Adrenal gland (tissue), 12 donors: ENCODE measurements around the gene MAST4. TPM values are rescaled to one million over a fixed set of nuclear protein-coding genes. Genes with fewer than 3 reads are reported as not detected.

Source experiments
- DNase-seq, 7 donors: peaks; one replicate each; pipeline ENCODE4 v3.0.0-alpha.2; 2019 to 2020
- H3K27ac ChIP-seq, 5 donors: fragments of 200-600 bp; sonication (generic) in 4 of 5; 1 replicate in 3 of 5; 2 replicates in 2 of 5; pipeline versions ENCODE4 v1.5.1 to v1.8.0; 2016 to 2020; ENCODE audit warnings: mild to moderate bottlenecking in 1 of 5
- H3K27me3 ChIP-seq: fragments of 200-600 bp; 2 replicates; pipeline ENCODE4 v1.8.0; 2021
- H3K36me3 ChIP-seq, 2 donors: fragments of 200-600 bp; replicated peaks in 1 of 2; 1 replicate in 1 of 2; 2 replicates in 1 of 2; pipeline versions ENCODE4 v1.5.1 to v1.8.0; 2018 to 2022
- H3K4me1 ChIP-seq, 2 donors: fragments of 200-600 bp; replicated peaks in 1 of 2; 1 replicate in 1 of 2; 2 replicates in 1 of 2; pipeline versions ENCODE4 v1.5.1 to v1.8.0; 2018 to 2021
- H3K4me3 ChIP-seq, 4 donors: fragments of 200-600 bp; sonication (generic) in 3 of 4; one replicate each; pipeline ENCODE4 v1.5.1; 2016 to 2018
- H3K9me3 ChIP-seq, 3 donors: fragments of 200-600 bp; sonication (generic) in 1 of 3; replicated peaks in 1 of 3; 1 replicate in 2 of 3; 2 replicates in 1 of 3; pipeline versions ENCODE4 v1.5.1 to v1.8.0; 2016 to 2021
- CTCF ChIP-seq, 6 experiments: fragments of 450-650 bp in 4 of 6; fragments of 200-600 bp in 2 of 6; sonication (generic) in 1 of 6; IDR thresholded peaks; 1 replicate in 5 of 6; 2 replicates in 1 of 6; pipeline versions ENCODE4 v1.5.1 to v1.8.0; 2016 to 2021; ENCODE audit warnings: antibody characterized with exemption in 6 of 6, mild to moderate bottlenecking in 2 of 6, moderate library complexity in 1 of 6
- POLR2A ChIP-seq, 2 donors: fragments of 450-650 bp; IDR thresholded peaks; one replicate each; pipeline ENCODE4 v1.6.1; 2017; ENCODE audit warnings: antibody characterized with exemption in 2 of 2, mild to moderate bottlenecking in 2 of 2, moderate library complexity in 1 of 2
- WGBS, 4 donors: extraction: QIAGEN DNeasy Blood & Tissue Kit in 2 of 4; methylation state at CpG; one replicate each; pipeline versions ENCODE4 v1.1.5 to v1.1.7; 2013 to 2017; 5-methylcytosine and 5-hydroxymethylcytosine counted together
- intact Hi-C, 2 donors: fragments of 100-400 bp; cut with DNase I; formaldehyde crosslinking; loops; one replicate each; pipeline versions ENCODE4 v1.14.1 to v1.15.0; 2022 to 2023
- polyA plus RNA-seq, 3 donors: library from polyadenylated mRNA; stranded (reverse); fragments of 200-250 nt in 2 of 3; fragments of 350-450 nt in 1 of 3; fragmentation: Illumina TruSeq in 1 of 3; extraction: RNeasy Lipid Tissue Mini Kit (QIAGEN cat#74804) in 1 of 3; gene quantifications; one replicate each; pipeline ENCODE4 v1.2.3, GENCODE V29; 2013 to 2014
- total RNA-seq, 9 donors: library from RNA; depleted of rRNA in 4 of 9; stranded (reverse); fragments of >200 nt in 4 of 9; fragments of 120-200 nt in 1 of 9; fragmentation: NEBNext Ultra II Directional in 1 of 9; extraction: Animal tissue kit (Norgen Biotek cat#: 25700) in 1 of 9; gene quantifications; one replicate each; pipeline versions ENCODE4 v1.1.0 to v1.2.4, GENCODE V29; 2013 to 2023
- donor health status: healthy with polysubstance abuse.
- donor health status: Bipolar disorder and iron deficiency.
- donor health status: DM: yes; HTN: yes; CAD: no.
- donor health status: DM: no; HTN: no; CAD: no.
- donor health status: DM: no; HTN: no; CAD: no.
- donor health status: DM: yes; HTN: yes; CAD: no.

Gene MAST4
- total and polyA plus RNA-seq, 12 donors, result 12.3 to 95.0 (median 42.8) TPM

DNA sequence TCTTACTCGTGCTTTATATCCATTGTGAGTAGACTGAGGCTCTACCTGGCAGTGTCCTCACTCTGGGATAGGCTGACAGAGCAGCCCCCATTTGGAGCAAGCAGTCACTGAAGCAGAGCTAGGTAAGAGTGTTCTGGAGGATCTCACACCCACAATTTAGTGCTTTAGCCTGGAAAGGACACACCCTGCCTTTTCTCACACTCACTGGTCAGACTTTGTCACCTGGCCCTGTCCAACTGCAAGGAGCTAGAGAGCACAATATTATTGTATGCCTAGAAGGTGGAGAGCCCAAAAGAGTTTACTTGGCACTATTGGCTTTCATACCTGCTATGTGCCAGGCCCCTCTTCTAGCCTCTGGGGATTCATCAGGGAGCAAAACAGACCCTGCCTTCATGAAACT lies 141.9 kb downstream of the MAST4 start:
- no peak overlapping the region for H3K27ac ChIP-seq
- no peaks in the 10 kb centered on the region for H3K36me3 ChIP-seq
- no peak overlapping the region for H3K4me3 ChIP-seq
- no peak for DNase-seq
- no peaks in the 10 kb centered on the region for H3K9me3 ChIP-seq
- intact Hi-C loops, result no loop called here
- no peak for TF ChIP-seq CTCF (IDR thresholded peaks at IDR 0.05)
- peaks cover 0 to 9% of the 10 kb centered on the region in 2 donors for H3K4me1 ChIP-seq
- H3K27me3 ChIP-seq, result no peaks in the 10 kb centered on the region
- WGBS, 4 donors, result 93 to 100% (median 96%) methylated on average over 1 of the region's 1 CpG

GRCh38 chr5:66739021-66739420 lies 142.8 kb downstream of the MAST4 start:
- H3K4me3 ChIP-seq, result no peak overlapping the region
- H3K27me3 ChIP-seq, result no peaks in the 10 kb centered on the region
- 56 to 68% (median 63%) methylated on average over 3 of the region's 3 CpGs for WGBS, 4 donors
- peaks cover 0 to 18% of the 10 kb centered on the region in 2 donors for H3K4me1 ChIP-seq
- TF ChIP-seq CTCF (IDR thresholded peaks at IDR 0.05) (no peak), POLR2A (IDR thresholded peaks at IDR 0.05) (no peak)
- intact Hi-C loops, result no loop called here
- DNase-seq, result no peak
- H3K36me3 ChIP-seq, result no peaks in the 10 kb centered on the region
- no peaks in the 10 kb centered on the region for H3K9me3 ChIP-seq
- no peak overlapping the region for H3K27ac ChIP-seq

GRCh38 chr5:66739951-66740350 lies 143.8 kb downstream of the MAST4 start:
- no peaks in the 10 kb centered on the region for H3K9me3 ChIP-seq
- WGBS, 4 donors, result 56 to 72% (median 64%) methylated on average over 3 of the region's 3 CpGs
- no peak overlapping the region for H3K27ac ChIP-seq
- H3K36me3 ChIP-seq, result no peaks in the 10 kb centered on the region
- H3K27me3 ChIP-seq, result no peaks in the 10 kb centered on the region
- peaks cover 0 to 22% of the 10 kb centered on the region in 2 donors for H3K4me1 ChIP-seq
- DNase-seq, result no peak
- no peak for TF ChIP-seq POLR2A (IDR thresholded peaks at IDR 0.05)
- TF ChIP-seq CTCF (IDR thresholded peaks at IDR 0.05), result no peak
- no peak overlapping the region for H3K4me3 ChIP-seq
- intact Hi-C loops, result no loop called here

DNA sequence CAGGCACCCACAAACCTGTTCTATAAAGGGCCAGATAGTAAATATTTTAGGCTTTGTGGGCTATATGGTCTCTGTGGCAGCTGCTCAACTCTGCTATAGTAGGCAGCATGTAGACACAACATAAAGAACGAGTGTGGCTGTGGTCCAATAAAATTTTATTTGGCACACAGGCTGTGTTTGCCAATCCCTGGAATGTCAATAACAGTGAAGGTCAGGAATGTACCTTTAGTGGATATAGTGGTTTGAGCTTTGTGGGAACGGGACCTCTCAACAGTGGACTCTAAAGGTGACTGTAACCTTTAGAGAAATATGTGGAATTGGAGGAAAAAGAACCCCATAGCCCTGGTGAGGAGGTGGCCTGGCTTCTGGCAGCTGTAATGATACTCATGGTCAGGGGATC lies 145.2 kb downstream of the MAST4 start:
- TF ChIP-seq CTCF (IDR thresholded peaks at IDR 0.05), result no peak
- no peak for TF ChIP-seq POLR2A (IDR thresholded peaks at IDR 0.05)
- 84 to 92% (median 88%) methylated on average over 2 of the region's 2 CpGs for WGBS, 4 donors
- H3K36me3 ChIP-seq, result no peaks in the 10 kb centered on the region
- H3K27me3 ChIP-seq, result no peaks in the 10 kb centered on the region
- H3K27ac ChIP-seq, result no peak overlapping the region
- H3K4me1 ChIP-seq, result peaks cover 0 to 22% of the 10 kb centered on the region in 2 donors
- no peak for DNase-seq
- H3K4me3 ChIP-seq, result no peak overlapping the region
- H3K9me3 ChIP-seq, result no peaks in the 10 kb centered on the region
- intact Hi-C loops, result no loop called here
